Measurements from ENCODE around the gene NT5DC1.
A peak's percentile ranks its signal among the peaks of the same experiment; 100 is the strongest.

DNA sequence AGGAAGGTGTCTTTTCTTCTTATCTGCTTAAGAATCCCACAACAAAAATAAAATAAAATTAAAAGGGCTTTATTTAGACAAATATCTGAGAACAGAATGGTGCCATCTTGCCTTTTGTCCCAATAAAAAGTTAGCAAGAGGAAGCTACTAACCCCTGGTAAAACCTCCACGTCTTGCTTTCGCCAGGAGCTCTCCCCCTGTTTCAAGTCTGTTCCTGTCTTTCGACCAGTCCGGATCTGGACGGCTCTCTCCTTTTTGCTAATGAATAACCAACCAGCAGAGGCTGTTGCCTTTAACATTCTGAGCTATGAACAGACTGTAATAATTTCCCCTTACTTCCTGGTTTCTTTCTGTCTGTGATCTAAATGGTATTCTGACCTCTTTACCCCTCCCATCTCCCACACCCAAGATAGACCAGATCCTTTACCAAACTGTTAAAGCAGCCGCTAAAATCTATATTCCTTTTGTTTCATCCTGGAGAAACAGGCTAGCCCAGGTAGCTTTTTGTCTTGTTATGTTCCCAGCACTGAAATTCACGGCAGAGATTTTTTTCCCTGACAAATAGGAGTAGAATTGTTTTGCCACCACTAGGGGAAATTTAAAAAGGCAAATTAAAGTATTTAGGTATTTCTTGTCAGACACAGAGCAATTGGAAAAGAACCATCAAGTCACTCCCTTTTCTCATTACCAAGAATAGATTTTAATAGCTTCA lies 39.9 kb upstream of the NT5DC1 start, which contains the start of gene FRK:
- TF ChIP-seq, protein P1, sequence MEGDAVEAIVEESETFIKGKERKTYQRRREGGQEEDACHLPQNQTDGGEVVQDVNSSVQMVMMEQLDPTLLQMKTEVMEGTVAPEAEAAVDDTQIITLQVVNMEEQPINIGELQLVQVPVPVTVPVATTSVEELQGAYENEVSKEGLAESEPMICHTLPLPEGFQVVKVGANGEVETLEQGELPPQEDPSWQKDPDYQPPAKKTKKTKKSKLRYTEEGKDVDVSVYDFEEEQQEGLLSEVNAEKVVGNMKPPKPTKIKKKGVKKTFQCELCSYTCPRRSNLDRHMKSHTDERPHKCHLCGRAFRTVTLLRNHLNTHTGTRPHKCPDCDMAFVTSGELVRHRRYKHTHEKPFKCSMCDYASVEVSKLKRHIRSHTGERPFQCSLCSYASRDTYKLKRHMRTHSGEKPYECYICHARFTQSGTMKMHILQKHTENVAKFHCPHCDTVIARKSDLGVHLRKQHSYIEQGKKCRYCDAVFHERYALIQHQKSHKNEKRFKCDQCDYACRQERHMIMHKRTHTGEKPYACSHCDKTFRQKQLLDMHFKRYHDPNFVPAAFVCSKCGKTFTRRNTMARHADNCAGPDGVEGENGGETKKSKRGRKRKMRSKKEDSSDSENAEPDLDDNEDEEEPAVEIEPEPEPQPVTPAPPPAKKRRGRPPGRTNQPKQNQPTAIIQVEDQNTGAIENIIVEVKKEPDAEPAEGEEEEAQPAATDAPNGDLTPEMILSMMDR (IDR thresholded peaks at IDR 0.05): peak in 4 of 6 experiments; percentile 27 to 65 (median 64)
- peak; percentile 77 to 91 for TF ChIP-seq POLR2A (IDR thresholded peaks at IDR 0.05)

Measured in Peyer's patch (tissue), 4 donors.